Stimulated activated naive CD4-positive, alpha-beta T cell treated with Interleukin-2 at 50 U/mL for 16 hours (primary cell): ENCODE measurements around the gene GTF3C1.
A peak's percentile ranks its signal among the peaks of the same experiment; 100 is the strongest.

Source experiments
- DNase-seq: peaks from one replicate; lab custom pipeline; 2025; lab: John Stamatoyannopoulos, UW

Gene GTF3C1

GRCh38 chr16:27485126-27485525, 64.6 kb downstream of the GTF3C1 start:
- no peak for DNase-seq

- no peak for DNase-seq
Measured at GRCh38 chr16:27483624-27484023, 66.1 kb downstream of the GTF3C1 start.

DNA sequence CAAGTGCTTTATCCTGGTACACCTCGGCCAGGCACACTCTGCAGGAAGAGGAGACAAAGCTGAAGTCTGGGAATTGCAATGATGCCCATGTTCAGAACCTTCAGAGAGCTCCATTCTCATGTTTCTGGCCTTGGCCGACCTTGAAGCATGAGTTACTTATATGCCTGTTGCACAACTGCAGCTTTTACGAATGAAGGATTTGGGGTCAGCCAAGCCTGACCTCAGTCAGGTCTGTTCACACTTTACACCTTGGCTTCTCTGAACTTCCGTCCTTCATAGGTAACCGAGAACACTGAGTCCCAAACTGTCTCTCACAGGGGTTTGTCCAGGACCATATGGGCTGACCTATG, 66.7 kb downstream of the GTF3C1 start:
- DNase-seq = no peak

GRCh38 chr16:27482397-27483087, 67.2 kb downstream of the GTF3C1 start:
- no peak for DNase-seq

- DNase-seq = no peak
Measured at GRCh38 chr16:27481282-27481934, 68.3 kb downstream of the GTF3C1 start.

GRCh38 chr16:27480761-27481160, 69.0 kb downstream of the GTF3C1 start:
- no peak for DNase-seq

DNA sequence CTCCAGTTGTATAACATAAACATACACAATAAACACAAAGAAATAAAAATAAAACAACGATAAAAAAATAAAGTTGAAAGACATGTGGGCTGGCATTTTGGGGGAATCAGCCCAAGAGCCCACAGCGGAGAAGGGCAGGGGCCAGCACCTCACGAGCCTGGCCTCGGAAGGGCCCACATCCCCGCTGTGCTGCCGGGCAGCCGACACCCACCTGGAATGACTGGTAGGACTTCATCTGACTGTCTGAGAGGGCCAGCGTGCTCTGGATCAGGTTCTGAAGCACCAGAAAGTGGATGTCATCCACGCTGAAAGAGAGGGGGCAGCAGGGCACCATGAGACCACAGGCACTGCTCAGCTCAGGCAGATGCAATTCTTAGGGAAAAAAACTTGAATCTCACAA, 73.5 kb downstream of the GTF3C1 start:
- DNase-seq = no peak

DNA sequence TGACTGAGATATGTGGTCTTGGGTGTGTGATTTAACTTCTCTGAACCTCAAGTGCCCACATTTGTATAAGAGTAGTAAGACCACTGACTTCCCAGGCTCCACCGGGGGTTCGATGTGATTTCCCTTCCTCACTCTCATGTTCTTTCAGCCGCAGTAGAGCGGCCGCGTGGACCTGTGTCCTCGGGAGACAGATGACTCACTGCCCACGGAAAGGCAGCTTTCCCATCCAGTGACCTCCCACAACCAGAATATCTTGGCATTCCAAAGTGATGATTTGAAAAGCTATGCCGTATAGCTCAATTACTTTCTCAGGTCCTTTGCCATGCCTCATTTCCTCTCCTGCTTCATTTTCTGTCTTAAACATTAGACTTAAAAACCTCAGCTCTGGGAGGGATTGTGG, 74.2 kb downstream of the GTF3C1 start:
- DNase-seq = no peak

DNA sequence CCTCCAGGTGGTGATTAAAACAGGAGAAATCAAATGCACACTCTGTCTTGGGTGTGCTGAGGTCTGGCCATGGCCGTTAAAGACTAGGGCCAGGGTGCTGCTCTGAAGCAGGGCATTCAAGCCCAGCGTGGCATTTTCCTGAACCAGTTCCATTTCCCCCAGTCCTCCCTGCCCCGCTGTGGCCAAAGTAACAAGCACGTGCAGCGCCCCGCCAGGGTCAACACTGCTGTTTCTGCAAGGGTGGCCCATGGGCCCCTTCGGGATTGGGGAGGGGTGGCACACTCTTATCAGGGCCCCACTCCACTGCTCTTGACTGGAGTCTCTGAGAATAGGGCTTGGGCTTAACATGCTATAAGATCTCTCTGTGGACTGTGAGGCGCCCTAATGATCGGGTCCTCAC, 74.8 kb downstream of the GTF3C1 start:
- no peak for DNase-seq

DNA sequence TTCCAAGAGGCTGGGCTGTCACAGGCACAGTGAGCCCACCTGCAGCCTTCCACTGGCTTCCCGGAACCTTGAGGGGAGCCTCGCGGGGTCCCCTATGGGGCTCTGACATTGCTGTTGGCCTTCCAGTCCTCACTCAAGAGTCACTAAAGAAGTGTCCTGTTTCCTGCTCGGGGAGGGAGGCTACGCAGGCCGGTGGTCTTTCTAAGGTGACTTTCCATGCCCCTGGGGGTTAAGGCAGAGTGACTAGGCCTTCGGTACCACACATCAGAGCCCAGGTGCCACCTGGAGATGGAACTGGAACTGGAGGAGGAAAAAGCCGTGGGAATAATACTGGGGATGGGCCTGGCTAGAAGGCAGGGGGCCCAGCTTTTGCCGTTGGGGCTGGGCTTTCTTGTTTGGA, 75.7 kb downstream of the GTF3C1 start:
- no peak for DNase-seq

DNA sequence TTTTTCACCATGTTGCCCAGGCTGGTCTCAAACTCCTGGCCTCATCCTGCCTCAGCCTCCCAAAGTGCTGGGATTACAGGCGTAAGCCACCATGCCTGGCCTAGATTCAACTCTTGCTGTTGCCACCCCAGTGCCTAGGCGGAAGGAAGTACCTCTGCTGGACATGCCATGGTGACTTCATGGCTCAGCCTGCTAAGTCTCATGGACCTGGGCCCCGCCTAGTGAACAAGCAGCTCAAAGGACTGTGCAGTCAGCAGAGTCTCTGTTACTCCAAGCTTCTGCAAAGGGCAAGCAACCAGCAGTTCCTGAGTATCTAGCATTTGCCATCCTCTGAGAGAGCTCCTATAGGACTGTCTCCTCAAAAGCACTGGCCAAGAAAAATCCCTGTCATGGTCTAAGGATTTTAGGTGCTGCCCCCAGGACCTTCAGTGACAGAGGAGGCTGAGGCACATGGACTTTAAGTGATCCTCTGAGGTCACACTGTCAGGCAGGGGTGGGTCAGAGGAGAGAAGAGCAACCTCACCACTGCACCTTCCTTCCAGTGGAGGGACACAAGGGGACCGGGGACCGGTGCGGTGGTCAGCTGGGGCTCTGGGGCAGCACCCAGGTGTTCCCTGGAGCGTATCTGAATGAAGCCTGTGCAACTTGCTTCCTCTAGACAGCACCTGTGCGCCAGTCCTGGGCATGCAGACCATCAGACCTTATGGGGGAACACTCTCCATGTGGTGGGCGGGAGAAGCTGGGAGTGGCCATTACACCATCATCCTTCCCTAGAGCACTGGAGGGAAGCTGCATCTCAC, 76.4 kb downstream of the GTF3C1 start:
- DNase-seq = no peak

DNA sequence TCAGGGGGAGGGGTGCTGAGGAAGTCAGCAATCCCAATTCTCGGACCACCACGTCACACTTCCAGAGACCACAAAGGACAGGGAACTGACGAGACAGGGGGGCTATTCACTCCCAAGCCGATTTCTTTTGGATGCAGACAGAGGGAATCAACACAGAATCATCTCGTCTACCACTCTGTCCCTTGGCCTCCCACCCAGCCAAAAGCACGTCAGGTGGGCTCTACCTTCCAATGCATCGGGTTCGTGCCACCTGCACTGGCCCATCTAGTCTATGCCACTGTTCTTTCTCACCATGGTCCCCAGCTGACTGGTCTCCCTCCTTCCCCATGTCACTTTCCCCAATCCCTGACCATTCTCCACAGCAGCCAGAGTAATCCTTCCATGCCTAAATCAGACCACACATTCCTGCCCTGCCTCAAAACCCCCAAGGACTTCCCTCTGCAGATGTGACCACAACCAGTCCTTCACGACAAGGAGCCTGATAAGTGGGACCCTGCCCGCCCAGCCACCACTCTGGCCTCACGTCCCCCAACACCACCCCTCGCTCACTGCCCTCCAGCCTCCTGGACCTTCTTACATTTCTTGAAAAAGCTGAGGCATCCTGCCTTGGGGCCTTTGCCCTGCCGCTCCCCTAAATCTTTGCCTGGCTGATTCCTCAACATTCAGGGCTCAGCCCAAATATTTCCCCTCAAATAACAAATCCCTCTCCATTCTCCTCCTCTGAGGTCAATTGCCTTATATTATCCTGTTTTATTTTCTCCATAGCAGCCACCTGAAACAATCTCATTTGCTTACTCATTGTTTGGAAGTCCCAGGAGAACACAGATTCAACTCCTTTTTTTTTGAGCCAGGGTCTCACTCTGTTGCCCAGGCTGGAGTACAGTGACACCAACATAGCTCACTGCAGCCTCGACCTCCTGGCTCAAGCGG, 77.4 kb downstream of the GTF3C1 start:
- DNase-seq = no peak

DNA sequence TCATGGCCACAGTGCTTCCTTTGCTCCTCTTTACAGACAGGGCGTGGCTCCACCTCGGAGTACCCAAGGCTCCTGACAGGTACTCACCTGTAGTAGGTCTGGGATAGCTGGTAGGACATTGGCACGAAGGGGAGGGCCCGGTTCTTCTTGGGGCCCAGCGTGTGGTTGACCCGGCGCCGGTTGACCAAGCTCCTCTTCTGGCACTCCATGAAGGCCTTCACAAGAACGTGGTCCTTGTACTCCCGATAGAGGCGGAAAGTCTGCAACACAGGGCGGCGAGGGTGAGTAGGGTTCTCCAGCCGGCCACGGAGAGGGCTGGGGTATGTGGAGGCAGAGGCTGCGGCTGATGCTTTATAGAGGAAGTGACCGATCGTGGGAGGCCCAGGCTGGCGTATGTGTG, 78.1 kb downstream of the GTF3C1 start:
- no peak for DNase-seq

DNA sequence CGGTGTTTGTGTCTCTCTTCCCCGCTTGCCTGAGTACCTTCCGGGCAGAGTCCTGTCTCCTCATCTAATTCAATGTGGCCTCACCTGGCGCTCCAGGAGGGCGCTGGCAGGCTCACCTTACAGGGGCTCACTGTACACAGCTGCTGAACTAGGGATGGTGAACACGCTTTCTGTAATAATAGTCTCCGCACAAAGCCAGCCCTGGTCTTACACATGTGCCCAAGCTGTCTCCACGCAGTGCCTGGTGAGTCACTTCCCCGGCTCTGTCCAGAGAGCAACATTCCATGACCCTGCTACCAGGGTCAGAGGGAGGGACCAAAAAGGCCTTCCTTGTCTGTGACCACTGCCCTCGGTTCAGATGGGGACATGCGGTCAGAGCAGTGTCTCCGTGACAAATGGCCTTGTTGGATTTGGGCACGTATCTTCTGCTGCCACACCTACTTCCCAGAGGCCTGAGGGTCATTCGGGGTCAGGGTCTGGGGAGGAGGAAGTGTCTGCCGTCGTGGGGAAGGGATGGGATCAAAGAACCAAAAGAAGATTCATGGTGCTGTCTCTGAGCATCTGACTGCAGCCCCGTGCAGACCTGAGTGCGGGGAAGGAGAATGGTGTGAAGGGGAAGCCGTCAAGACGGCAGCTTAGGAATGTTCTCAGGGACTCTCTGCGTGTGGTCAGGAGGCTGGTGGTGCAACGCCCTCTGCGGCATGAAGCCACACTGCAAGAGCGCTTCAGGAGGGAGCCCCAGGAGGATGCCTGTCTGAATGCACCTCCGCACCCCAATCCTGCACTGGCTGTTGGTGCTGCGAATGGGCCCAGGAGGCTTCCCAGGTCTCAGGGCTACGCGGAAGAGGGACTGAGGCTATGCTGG, 78.9 kb downstream of the GTF3C1 start:
- DNase-seq = no peak

DNA sequence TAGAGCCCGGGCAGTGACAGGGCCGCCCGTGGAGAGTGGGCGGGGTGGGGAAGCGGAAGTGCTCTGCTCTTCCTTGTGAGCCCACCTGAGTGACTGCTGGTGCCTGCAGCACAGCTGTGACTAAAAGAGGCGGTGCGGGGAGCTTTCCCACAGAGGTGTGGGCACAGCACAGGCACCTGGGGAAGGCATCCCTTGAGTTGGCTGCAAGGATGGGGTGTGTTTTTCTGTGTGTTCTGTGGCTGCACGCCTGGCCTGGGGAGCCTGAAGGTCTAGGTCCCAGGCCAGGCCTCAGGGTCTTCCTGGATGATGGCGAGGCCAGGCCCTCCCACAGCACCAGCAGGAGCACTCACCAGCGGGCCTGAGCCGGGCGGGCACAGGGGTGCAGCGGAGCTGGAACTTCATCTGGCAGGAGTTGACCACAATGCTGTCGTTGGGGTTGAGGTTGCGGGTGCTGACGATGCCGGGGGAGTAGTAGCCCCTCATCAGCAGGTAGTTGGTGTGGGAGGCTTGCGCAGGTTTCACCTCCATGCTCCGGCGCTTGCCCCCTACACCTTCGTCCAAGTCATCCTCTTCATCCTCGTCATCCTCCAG, 80.7 kb downstream of the GTF3C1 start:
- DNase-seq = no peak

DNA sequence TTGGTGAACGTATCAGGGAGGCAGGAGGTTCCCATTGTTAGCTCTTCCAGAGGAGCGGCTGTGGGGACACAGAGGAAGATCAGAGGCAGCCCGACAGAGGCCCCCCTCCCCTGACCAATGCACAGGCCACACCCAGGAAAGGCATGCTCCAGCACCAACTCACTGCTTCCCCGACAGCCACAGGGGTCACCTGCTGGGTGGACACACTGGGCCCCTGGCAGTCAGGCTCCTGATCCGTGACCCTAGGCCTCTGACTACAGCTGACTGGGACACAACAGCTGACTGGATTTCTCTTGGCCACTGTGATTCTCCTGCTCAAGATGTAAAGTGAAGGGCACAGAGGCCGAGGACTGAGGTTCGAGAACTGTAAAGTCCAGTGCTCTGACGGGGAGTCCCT, 84.2 kb downstream of the GTF3C1 start:
- DNase-seq = no peak

DNA sequence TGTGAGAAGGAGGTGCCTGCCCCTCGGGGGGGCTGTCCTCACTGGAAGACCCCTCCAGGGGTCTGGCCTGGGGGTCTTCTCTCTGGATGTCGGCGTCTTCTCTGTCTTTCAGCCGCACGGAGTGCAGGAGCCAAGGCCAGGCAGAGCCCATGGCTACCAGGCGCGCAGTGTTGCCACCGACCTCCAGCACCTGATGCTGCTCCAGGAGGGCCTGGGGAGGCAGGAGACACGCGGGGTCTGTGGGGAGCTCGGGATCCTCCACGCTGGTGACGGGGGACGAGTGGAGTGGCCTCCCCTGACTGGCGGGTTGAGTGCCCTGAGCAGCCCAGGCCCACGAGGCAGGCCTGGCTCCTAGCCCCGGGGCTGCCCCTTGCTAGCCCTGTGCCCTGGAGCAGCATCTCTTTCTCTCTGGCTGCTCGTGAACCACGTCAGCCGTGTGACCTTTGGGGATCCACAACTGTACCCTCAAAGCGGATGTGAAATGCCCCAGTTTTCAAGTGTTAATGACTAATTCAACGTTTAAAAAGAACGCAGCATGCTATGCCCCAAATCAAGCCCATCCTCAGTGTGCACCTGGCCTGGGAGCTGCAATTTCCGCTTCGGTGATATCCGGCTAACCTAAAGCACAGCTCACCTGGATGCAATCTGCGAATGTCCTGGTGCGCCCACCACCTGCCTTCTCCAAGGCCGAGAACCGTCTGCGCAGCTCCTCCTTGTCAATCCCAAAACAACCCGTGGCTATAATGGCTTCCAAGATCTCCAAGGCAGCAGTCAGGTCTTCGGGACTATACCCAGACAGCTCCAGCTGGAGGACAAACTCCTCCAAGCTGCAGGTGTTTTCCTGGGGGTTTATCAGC, 84.9 kb downstream of the GTF3C1 start:
- DNase-seq = no peak

- peak; percentile 39 for DNase-seq
Measured at GRCh38 chr16:27463741-27464591, 85.7 kb downstream of the GTF3C1 start.
